ENCODE measurements around the gene PSD2.
"Not testable (repeated sequence)": the region's sequence is repeated elsewhere in the genome, so short reads cannot be mapped to it uniquely, and the experiment has no call there.

PSD2 gene

DNA sequence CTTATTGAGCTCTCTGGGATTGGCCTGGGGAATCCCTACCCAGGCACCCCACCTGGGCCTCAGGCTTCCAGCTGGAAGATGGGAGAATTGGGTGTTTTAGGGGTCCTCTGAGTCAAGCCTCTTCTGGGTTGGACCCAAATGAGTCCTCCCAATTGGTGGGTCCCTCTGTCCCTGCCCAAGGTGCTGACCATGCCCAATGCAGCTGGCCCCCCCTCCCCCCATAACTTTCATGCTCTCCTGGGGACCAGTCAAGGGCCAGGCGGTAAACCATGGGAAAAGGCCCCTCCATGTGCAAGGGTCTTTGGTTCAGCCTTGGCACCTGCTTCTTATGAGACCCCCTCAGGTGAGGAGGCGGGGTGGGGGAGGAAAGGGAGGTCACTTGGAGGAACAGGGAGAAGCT, 3.4 kb upstream of the PSD2 start:
- DNase-seq = no peak

DNA sequence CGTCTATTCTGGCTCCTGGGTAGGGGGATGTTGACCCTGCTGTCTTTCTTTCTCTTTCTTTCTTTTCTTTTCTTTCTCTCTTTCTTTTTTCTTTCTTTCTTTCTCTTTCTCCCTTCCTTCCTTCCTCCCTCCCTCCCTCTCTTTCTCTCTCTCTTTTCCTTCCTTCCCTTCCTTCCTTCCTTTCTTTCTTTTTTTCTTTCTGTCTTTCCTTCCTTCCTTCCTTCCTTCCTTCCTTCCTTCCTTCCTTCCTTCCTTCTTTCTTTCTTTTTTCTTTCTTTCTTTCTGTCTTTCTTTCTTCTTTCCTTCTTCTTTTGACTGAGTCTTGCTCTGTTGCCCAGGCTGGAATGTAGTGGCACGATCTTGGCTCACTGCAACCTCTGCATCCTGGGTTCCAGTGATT, 3.0 kb upstream of the PSD2 start:
- DNase-seq = not testable (repeated sequence)

DNA sequence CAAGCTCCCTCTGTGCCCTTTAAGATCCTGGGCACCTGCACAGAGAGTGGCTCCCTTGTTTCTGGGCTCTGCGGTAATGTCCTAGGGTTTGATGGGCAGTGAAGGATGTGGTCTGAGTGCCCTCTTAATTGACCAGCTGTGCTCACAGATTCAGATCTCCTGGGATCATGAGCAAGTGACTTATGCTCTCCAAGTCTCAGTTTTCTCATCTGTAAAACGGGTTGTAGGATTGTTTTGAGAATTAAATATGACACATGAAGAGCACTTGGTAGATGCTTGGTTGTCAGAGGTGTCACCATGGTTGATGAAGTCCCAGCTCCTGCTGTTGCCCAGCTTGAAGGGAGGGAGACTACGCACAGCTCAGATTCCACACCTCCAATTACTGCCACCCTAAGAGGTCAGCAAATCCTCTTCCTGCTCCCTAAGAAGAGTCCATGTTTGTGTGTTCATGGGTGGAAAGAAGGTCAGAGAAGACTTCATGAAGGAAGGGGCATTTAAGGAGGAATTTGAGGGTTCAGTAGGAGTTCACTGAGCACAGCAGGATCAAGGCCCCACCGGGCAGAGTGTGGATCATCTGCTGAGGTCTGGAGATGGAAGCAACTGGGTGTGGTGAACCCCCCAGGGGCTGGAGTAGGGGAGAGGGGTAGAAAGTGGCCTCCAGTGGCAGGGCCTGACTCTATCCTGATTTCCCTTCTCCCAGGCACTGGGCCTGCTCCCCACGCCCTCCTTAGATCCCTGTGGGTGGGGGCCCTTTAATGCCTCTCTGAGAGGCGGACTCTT, 1.4 kb upstream of the PSD2 start:
- DNase-seq = no peak

DNA sequence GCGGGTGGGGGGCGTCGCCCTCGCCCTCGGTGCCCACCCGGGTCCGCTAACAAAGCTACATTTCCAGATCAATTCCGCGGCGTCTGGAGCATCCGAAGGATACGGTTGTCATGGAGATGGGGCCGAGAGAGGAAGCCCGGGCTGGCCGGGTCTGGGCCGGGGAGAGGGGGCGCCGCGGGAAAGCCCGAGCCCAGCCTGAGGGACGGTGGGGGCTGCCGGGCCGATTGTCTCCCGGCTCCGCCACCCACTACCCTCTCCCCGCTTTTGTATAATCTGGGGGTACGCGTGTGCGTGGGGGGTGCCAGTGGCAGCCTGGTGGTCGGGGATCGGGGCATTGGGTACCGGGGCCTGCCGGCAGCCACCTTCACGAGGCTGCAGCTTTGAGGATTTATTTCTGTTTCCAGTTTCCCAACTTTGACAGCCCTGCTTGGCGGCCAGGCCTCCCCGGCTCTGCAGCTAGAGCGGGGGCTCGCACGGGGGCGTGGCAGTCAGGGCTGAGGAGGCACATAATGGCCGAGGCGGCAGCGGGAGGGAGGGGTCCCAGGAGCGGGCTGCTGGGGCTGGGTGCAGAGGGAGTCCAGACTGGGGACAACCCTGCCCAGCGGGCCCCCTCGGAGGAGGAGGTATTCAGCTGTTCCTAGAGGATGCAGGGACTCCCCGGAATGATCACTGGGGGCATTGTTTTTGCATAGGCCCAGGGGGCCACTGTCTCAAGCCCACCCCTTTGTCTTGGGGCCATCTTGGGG, 626 bp downstream of the PSD2 start:
- no peak for DNase-seq

DNA sequence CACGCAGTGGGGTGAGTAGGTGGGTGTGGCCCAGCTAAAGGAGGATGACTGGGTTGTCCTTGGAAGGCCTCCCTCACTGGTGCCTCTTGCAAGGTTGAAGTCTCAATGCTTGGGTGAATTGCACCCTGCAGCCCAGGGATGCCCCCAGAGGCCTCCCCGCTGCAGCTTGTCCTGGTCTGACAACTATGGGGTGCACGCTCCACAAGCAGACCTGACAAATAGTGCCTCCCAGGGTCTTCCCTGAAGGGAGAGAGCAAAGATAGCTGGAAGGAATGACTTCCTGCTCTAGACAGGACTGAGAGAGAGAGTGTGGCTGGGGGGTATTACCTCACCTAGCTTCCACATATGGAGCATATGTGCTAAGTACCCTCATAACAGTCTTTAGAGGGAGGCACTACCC, 1.7 kb downstream of the PSD2 start:
- DNase-seq = no peak

DNA sequence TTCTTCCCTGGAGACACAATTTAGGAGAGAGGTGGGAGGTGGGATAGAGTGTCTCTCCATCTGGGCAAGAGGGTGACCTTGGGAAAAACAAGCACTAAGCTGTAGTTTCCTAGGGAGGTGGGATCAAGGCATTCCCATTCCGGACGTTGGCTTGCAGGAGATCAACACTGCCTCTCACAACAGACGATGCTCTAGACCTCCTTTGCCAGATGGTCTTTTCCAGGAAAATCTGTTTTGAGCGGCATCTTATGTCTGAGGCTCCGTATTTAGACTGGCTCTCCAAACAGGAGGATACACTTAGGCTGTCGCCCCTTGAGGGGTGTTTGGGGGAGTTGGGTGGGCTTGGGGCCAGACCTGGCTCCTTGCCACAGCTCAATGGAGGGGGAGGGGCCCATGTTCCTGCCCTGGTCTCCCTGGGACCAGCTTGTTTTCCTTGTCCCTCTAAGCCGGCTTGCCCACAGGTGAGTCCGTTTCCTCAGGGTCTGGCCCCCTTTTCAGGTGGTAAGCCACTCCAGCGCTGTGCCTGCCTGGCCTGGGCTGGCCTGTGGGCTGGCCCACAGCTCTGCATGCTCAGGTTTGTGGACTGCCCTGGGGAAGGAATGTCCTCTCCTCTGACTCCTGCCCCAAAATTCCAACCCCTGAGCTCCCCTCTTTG, 2.4 kb downstream of the PSD2 start:
- DNase-seq = no peak

DNA sequence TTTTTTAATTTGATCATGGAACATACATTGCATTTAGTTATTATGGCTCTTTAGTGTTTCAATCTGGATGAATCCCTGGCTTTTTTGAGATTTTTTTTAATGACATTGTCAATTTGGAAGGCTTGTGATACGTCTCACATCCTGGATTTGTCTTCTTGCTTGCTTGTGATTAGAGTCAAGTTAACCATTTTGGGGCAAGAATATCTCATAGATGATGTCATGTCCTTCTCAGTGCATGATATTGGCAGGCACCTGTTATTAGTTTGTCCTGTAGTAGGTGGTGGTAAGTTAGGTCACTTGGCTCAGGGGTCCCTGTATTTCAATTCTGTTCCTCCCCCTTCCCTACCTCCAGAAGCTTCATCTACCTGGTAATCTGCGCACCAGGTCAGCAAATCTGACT, 3.3 kb downstream of the PSD2 start:
- no peak for DNase-seq

DNA sequence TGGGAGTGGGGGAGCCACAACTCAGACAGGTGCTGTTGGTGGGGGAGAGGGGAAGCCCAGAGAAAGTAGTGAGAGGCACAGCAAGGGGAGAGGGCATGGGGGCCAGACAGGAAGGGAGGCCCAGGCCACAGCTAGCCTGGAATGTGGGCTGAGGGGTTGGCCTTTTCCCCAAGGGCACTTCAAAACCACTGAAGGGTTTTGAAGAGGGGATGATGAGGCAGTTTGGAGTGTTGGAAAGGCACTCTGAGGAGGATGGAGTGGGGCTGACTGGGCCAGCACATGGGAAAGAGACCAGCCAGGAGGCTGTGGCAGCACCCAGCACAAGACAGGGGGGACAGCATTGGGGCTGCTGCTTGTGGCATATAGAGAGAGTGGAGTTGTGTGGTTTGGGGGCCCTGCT, 3.8 kb downstream of the PSD2 start:
- DNase-seq = no peak

DNA sequence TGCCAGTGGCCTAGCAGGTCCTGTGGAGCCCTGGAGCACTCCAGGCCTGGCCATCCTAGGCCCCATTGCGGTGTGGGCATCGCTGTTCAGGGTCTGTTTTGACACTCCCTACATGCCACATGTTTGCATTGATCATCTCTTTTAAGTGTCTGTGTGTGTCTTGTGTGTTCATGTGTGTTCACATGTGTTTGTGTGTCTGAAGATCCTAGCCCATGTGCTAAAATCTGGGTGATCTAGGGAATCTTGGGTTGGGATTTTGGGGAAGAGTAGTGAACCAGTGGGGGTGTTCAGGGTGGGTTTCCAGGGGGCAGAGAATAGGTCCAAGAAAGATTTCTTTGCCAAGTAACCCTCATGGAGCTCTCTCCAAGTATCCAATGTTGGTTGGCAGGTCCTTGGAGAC, 8.4 kb downstream of the PSD2 start:
- no peak for DNase-seq

DNA sequence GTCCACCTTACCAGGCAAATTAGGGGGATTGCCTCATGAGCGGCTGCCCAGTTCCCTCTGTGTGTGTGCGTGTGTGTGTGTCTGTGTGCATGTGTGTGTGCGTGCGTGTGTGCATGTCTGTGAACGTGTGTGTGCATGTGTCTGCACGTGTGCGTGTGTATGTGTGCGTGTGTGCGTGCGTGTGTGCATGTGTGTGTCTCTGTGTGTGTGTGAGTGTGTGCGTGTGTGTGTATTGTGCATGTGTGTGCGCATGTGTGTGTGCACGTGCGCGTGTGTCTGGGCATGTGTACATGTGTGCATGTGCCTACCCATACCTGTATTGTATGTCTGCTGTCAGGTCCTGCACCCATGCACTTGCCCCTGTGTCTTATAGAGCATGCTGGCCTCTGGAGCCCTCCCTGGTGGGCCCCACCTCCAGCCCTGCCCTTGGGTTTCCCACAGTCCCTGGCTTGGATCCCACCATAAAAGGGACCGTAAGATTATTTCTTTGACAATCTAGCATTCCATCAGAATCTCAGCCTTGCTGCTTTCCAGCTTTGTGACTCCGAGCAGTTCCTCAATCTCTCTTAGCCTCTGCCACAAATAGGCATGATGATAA, 9.3 kb downstream of the PSD2 start:
- no peak for DNase-seq

DNA sequence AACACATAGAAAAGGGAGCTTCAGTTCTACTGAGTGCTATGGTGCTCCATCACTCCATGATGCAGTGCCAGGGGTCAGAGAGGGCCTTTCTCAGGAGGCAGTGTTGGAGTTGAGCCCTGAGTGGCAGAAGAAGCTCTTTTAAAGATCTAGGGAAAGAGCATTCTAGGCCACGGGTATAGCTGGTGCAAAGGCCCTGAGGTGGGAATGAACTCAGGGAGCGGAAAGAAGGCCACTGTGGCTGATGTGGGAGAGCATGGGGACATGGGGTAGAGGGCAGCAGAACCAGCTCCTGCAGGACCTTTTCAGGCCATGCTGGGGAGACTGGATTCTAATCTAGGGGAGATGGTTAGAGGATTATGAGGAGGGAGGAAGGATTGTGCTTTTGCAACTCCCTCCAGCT, 9.9 kb downstream of the PSD2 start:
- no peak for DNase-seq

DNA sequence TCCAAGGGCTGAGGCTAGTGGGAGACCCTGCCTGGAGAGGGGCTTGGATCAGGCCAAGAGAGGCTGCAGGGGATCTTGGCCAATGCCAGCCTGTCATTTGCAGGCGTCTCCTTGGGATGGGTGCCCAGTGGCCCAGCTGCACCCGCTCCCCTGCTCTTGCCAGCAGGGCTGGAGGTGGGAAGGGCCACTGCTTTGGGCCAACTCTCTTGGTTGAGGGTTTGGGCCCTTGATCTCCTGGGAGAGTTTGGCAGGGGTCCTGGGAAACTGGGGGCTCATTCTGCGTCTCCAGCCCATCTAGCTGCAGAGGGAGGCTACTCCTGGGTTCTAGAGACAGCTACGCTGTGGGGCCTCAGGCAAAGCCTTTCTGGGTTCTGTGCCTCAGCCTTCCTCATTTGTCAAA, 10.5 kb downstream of the PSD2 start:
- no peak for DNase-seq

DNA sequence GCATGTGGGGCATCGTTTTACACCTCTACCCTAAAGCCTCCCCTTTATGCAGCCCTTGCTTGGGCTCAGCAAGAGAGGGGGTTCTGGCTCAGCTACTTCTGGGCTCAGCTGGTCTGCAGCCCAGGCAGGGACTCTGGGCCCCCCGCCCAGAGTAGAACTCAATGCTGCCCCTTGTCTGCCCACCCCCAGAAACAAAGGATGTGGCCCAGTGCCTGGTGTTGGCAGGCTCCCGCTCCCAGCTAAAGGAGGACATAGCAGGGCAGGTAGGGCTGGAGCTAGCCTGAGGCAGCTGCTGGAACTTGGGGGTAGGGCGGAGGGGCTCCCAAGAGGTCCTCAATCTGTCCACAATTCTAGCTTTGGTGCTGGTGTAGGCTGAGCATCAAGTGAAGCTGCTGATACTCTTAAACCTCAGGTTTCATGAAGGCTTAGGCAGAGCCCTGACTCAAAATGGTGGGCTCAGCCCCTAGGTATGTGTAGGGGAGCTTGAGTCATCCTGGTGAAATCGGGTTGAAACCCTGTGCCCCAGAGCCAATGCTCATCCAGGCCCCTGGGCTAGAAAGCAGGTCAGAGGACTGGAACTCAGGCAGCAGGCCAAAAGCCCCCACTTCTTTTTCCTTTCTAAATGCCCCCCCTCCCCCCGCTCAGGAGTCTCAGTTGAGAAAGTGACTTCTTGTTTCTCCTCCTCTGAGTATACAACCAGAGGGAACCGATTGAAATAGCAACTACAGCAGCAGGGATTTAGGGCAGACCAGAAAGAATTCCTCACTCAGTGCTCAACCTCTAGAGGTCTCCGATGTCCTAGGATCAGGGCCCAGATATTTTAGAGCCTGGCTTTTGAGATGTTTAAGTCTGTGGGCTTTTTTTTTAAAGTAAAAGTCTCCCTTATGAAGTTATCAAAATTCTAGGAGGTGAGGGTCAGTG, 11.4 kb downstream of the PSD2 start:
- no peak for DNase-seq

DNA sequence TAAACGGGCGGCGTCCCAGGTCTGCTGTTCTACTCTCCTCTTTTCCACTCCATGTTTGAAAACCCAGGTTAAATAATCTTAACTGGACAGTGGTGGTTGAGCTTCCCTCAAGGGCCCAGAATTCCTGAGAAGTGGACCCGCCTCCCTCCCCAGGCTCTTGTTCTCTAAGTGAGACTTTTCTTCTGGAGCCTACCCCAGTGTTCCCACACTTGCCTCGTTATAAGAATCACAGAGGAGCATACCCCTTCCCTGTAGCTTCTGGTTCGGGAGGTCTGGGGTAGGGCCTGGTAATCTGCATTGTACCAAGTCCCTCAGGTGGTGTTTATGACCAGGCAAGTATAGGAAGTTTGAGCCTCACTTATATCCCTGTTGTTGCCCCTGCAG, 12.0 kb downstream of the PSD2 start:
- no peak for DNase-seq

DNA sequence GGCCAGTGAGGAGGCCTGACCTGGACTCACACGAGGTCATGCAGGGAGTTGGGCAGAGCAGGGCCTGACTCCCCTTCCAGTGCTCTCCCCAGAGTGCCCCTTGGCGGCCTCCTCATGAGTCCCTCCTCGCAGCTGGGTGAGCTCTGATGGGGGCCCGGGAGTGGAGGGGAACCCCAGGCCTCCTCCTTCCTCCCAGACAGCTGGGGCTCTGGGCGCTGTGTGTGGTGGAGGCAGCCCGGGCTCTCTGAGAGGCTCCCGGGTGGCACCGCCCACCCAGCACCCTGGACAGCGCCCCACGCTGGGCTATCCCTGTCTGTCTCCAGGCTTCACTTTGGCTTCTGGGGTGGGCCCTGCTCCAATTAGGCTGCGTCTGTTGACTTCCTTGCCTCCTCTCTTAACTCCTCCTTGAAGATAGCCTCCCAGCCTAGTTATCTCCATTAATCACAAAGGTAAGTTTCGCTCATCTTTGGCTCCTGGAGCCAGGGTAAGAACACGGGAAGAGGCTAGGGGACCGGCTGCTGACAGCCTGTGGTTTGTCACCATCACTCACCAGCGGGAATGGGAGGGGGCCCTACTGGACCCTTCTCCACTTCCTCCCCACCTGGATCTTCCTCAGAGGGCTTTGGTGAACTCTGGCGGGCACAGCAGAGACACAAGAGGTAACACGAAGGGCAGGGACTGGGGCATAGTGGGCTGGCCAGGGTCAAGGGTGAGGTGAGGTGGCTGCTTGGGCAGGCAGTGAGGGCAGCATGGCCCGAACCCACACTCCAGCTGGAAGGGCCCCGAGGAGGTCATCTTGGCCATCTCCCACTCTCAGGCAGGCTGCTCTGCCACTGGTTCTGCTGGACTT, 13.1 kb downstream of the PSD2 start:
- DNase-seq = no peak

DNA sequence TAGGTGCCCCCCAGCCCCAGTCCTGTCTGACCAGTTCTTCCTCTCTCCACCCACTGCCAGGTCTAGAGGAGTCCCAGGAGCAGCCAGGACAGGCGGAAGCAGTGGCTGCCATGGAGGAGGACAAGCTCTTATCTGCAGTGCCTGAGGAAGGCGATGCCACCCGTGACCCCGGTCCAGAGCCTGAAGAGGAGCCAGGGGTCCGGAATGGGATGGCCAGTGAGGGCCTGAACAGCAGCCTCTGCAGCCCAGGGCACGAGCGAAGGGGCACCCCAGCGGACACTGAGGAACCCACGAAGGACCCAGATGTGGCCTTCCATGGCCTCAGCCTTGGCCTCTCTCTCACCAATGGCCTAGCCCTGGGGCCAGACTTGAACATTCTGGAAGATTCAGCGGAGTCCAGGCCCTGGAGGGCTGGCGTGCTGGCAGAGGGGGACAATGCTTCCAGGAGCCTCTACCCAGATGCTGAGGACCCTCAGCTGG, 13.8 kb downstream of the PSD2 start:
- no peak for DNase-seq

DNA sequence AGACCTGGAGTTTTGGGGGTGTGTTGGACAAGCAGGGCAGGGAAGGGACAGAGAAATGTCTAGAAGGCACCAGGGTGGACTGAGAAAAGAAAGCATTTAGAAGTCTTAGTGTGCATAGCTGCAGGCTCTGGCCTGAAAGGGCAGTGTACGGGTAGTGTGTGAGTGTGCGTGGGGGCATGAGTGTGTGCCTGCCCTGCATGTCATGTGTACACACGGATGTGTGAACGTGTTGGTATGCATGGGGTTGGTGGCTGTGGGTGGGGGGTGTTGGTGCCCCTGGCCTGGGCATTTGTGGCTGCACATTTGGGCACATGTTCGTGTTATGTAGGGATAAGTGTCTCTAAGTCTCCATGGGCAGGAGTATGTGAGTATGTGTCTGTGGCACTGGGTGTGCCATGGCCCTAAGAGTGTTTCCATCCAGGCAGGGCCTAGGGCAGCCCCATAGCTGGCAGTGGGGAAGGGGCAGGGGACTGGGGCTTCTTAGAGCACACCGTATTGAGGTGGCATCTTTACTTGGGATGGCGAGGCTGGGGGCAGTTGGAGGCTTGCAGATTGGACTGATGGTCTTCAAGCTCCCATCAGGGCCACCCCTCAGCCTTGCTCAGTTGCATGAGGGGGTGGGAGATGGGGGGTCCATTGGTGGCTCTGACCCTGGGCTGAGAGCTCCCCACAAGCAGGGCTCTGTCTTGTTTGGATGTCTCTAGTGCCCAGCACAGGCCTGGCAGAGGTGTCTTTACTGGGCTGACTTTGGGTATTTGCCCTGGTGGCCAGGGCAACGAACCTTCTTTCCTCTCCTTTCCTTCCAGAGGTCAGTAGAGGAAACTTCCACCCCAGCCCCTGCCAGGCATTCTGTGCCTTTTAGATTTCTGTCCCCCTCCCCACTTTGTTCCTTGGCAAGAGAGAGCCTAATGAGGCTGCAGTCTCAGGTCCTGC, 15.0 kb downstream of the PSD2 start:
- no peak for DNase-seq

DNA sequence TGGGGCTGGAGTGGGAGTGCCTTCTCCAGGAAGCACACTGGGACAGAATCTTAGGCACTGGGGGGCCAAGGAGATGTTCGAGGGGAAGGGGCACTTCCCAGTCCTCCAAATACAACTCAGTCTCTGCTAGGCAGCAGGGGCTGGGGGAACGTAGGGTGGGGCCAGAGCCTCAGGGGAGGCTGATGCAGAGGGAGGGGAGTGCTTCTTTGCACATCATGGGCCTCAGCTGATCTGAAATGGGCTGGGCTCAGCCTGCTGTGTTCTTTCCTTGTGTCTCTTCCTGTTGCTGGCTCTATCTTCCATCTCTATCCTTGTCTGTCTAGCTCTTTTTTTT, 15.6 kb downstream of the PSD2 start:
- no peak for DNase-seq

DNA sequence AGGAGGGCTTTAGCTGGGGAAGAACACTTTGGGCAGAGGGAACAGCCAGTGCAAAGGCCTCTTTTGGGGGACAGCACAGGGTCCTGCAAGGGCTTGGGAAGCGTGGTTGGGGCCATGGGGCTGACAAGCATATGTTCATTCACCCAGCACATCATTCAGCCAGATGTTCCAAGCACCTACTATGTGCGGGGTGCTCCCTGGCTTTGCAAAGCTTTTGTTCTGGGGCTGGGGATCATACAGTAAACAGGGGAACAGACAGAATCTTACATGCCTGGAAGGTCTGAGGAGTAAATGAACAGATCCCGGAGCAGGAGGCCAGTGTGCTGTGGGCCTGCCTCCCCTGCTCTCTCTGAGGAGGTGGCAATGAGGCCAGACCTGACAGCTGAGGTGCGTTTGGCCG, 16.7 kb downstream of the PSD2 start:
- no peak for DNase-seq

All from NCI-H1930 (cell line).